Right lobe of liver (tissue), 6 donors: ENCODE measurements around the gene ZNF787. TPM values are rescaled to one million over a fixed set of nuclear protein-coding genes. Genes with fewer than 3 reads are reported as not detected.

Experiments used
- ATAC-seq, 4 donors: fragments of 200-7000 bp; cut with Tn5 transposase; one replicate each; pipeline ENCODE4 v1.9.1; 2020; ENCODE audit warnings: mild to moderate bottlenecking in 4 of 4, moderate library complexity in 4 of 4
- DNase-seq, 3 donors: peaks; one replicate each; pipeline ENCODE4 v3.0.0-alpha.2; 2020
- H3K27ac ChIP-seq, 3 donors: fragments of 200-600 bp; one replicate each; pipeline ENCODE4 v1.8.0; 2022
- H3K27me3 ChIP-seq, 2 donors: fragments of 200-600 bp; one replicate each; pipeline ENCODE4 v1.8.0; 2022
- H3K36me3 ChIP-seq, 4 donors: fragments of 200-600 bp; sonication (generic) in 1 of 4; one replicate each; pipeline versions ENCODE4 v1.5.1 to v1.8.0; 2017 to 2022; ENCODE audit warnings: control low read depth in 1 of 4
- H3K4me1 ChIP-seq, 4 donors: fragments of 200-600 bp; sonication (generic) in 1 of 4; one replicate each; pipeline versions ENCODE4 v1.5.1 to v1.8.0; 2017 to 2022; ENCODE audit warnings: control low read depth in 1 of 4
- H3K4me3 ChIP-seq, 3 donors: fragments of 200-600 bp; one replicate each; pipeline ENCODE4 v1.8.0; 2022
- H3K9me3 ChIP-seq, 4 donors: fragments of 200-600 bp; sonication (generic) in 1 of 4; one replicate each; pipeline versions ENCODE4 v1.5.1 to v1.8.0; 2017 to 2022; ENCODE audit warnings: control low read depth in 1 of 4
- CTCF ChIP-seq, 4 donors: fragments of 200-600 bp in 3 of 4; fragments of 450-650 bp in 1 of 4; IDR thresholded peaks; one replicate each; pipeline versions ENCODE4 v1.5.1 to v1.8.0; 2016 to 2022; ENCODE audit warnings: antibody characterized with exemption in 4 of 4, mild to moderate bottlenecking in 2 of 4
- POLR2A ChIP-seq: fragments of 450-650 bp; IDR thresholded peaks from one replicate; pipeline ENCODE4 v1.6.1; 2017; ENCODE audit warnings: antibody characterized with exemption, mild to moderate bottlenecking
- WGBS: methylation state at CpG from one replicate; pipeline ENCODE4 v1.1.6; 2018; ENCODE audit warnings: low coverage, low lambda C conversion rate; ENCODE audit not compliant: insufficient coverage; ENCODE audit errors: missing lambda C conversion rate; 5-methylcytosine and 5-hydroxymethylcytosine counted together
- intact Hi-C, 2 donors: fragments of 100-400 bp; cut with DNase I; formaldehyde crosslinking; loops; one replicate each; pipeline versions ENCODE4 v1.11.2 to v1.14.1; 2022
- total RNA-seq, 6 experiments: library from RNA; depleted of rRNA in 2 of 6; stranded (reverse); fragments of >200 nt in 2 of 6; fragmentation: NEBNext Ultra II Directional in 3 of 6; extraction: Animal tissue kit (Norgen Biotek cat#: 25700) in 3 of 6; gene quantifications; one replicate each; pipeline versions ENCODE4 v1.1.0 to v1.2.4, GENCODE V29; 2016 to 2023
- donor health status: DM: no; HTN: yes; CAD: no.
- donor health status: DM: no; HTN: no; CAD: no.
- donor health status: DM: no; HTN: no; CAD: no.
- donor health status: DM: no; HTN: yes; CAD: no.
- donor health status: DM: no; HTN: yes; CAD: no.

The ZNF787 gene
- total RNA-seq, 6 experiments from 2014 or later, result 15.8 to 26.0 (median 22.5) TPM

- Histone ChIP-seq H3K27me3 (no peaks in the 10 kb centered on the region), H3K4me1 (no peaks in the 10 kb centered on the region), H3K36me3 (peaks cover 0 to 17% (median 7%) of the 10 kb centered on the region in 4 donors), H3K4me3 (no peak overlapping the region), H3K27ac (no peak overlapping the region), H3K9me3 (no peaks in the 10 kb centered on the region)
- TF ChIP-seq POLR2A (no peak), CTCF (IDR thresholded peaks at IDR 0.05) (no peak)
- ATAC-seq (no peak), DNase-seq (peak in 1 of 3 donors; percentile 3)
- over 99% methylated on average over 14 of the region's 32 CpGs for WGBS
- intact Hi-C loops, result no loop called here
Measured at GRCh38 chr19:56092685-56093631, 28.1 kb downstream of the ZNF787 start.

GRCh38 chr19:56091751-56092546 is 29.1 kb downstream of the ZNF787 start:
- Histone ChIP-seq H3K9me3 (no peaks in the 10 kb centered on the region), H3K27ac (no peak overlapping the region), H3K4me3 (no peak overlapping the region), H3K36me3 (peaks cover 0 to 17% (median 7%) of the 10 kb centered on the region in 4 donors), H3K4me1 (no peaks in the 10 kb centered on the region), H3K27me3 (no peaks in the 10 kb centered on the region)
- TF ChIP-seq POLR2A, result no peak
- TF ChIP-seq CTCF (IDR thresholded peaks at IDR 0.05), result no peak
- ATAC-seq (peak in 1 of 4 donors; percentile 14), DNase-seq (peak in 1 of 3 donors; percentile 18)
- WGBS, result 86% methylated on average over 29 of the region's 38 CpGs
- intact Hi-C loops, result no loop called here

GRCh38 chr19:56091066-56091490 is 30.0 kb downstream of the ZNF787 start:
- intact Hi-C loops, result no loop called here
- Histone ChIP-seq H3K27ac (no peak overlapping the region), H3K27me3 (no peaks in the 10 kb centered on the region), H3K9me3 (no peaks in the 10 kb centered on the region), H3K36me3 (peaks cover 0 to 17% (median 7%) of the 10 kb centered on the region in 4 donors), H3K4me3 (no peak overlapping the region), H3K4me1 (no peaks in the 10 kb centered on the region)
- WGBS, result 82% methylated on average over 10 of the region's 10 CpGs
- TF ChIP-seq CTCF (IDR thresholded peaks at IDR 0.05), result no peak
- TF ChIP-seq POLR2A, result no peak
- peak in 1 of 3 donors; percentile 10 for DNase-seq
- ATAC-seq, result no peak

- no peak for TF ChIP-seq POLR2A
- no peak for TF ChIP-seq CTCF (IDR thresholded peaks at IDR 0.05)
- no peaks in the 10 kb centered on the region for H3K27me3 ChIP-seq
- H3K4me3 ChIP-seq, result no peak overlapping the region
- H3K9me3 ChIP-seq, result no peaks in the 10 kb centered on the region
- H3K36me3 ChIP-seq, result peaks cover 0 to 17% (median 7%) of the 10 kb centered on the region in 4 donors
- ATAC-seq, result no peak
- 57% methylated on average over 1 of the region's 14 CpGs for WGBS
- intact Hi-C loops, result loop anchor here in 1 of 2 donors (10.0 kb wide), 1 partner anchor 235 kb away; no protein-coding TSS in a partner anchor
- H3K4me1 ChIP-seq, result no peaks in the 10 kb centered on the region
- DNase-seq, result no peak
- H3K27ac ChIP-seq, result no peak overlapping the region
Measured at GRCh38 chr19:56089344-56089743, 31.8 kb downstream of the ZNF787 start.
